K562 (cell line): ENCODE measurements around the gene AMBRA1.

Experiments
- ARNT ChIP-seq, 2 experiments: fragments of 450-650 bp; IDR thresholded peaks; 2 replicates each; pipeline ENCODE4 v1.6.1; 2016; ENCODE audit warnings: mild to moderate bottlenecking in 1 of 2
- CBFA2T2 ChIP-seq: fragments of 450-650 bp; conservative IDR thresholded peaks from 2 replicates; pipeline ENCODE4 v1.6.1; 2017; ENCODE audit warnings: mild to moderate bottlenecking
- DPF2 ChIP-seq: fragments of 450-650 bp; IDR thresholded peaks from 2 replicates; pipeline ENCODE4 v1.6.1; 2016
- POLR2A ChIP-seq: fragments of 450-650 bp; conservative IDR thresholded peaks from 2 replicates; pipeline ENCODE4 v1.6.1; 2016
- TARDBP ChIP-seq: fragments of 450-650 bp; IDR thresholded peaks from 2 replicates; pipeline ENCODE4 v1.6.1; 2016
- ZNF24 ChIP-seq: fragments of 450-650 bp; IDR thresholded peaks from 2 replicates; pipeline ENCODE4 v1.6.1; 2016
- TF ChIP-seq, protein P1 (sequence below), 3 experiments: IDR thresholded peaks in 2 of 3; conservative IDR thresholded peaks in 1 of 3; 2 replicates each; pipeline ENCODE4 v1.5.1; 2011 to 2012; ENCODE audit warnings: low read length in 3 of 3, mild to moderate bottlenecking in 3 of 3, control low read depth in 2 of 3, improper control_type of control experiment in 1 of 3, inconsistent platforms in 1 of 3, low read depth in 1 of 3, mixed read lengths in 1 of 3, moderate library complexity in 1 of 3; ENCODE audit not compliant: insufficient read depth in 2 of 3
- TF ChIP-seq, protein P2 (sequence below), 2 experiments: fragments of 450-650 bp in 1 of 2; sonication (generic) in 1 of 2; formaldehyde crosslinking; conservative IDR thresholded peaks; 2 replicates each; pipeline versions ENCODE4 v1.4.0 to v1.8.1; 2020 to 2022; ENCODE audit warnings: mild to moderate bottlenecking in 1 of 2, missing genetic modification reagents in 1 of 2
- TF ChIP-seq, protein P3 (sequence below): sonication (generic); formaldehyde crosslinking; IDR thresholded peaks from 2 replicates; pipeline ENCODE4 v1.8.1; 2022; ENCODE audit warnings: missing genetic modification reagents

DNA sequence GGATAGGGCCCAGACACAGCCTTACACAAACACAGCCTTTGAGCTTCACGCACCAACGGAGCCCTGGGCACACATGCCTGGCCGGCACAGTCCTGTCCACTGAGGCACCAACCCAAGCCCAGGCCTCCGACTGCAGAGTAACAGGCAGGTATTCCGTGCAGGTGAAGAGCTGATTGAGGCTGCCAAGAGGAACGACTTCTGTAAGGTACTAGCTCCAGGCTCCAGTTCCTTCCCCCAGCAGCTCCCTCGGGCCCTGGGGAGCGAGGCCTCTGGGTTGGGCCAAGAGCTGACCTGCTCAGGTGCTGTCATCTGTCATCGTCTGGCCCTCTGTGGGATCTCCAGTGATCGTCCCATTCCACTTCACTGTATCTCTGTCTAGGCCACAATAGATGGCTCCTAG, 215.5 kb downstream of the AMBRA1 start:
- TF ChIP-seq TARDBP (no peak), DPF2 (no peak), CBFA2T2 (no peak), ZNF24 (no peak), ARNT (IDR thresholded peaks at IDR 0.05) (no peak), POLR2A (no peak)
- TF ChIP-seq, protein P1, sequence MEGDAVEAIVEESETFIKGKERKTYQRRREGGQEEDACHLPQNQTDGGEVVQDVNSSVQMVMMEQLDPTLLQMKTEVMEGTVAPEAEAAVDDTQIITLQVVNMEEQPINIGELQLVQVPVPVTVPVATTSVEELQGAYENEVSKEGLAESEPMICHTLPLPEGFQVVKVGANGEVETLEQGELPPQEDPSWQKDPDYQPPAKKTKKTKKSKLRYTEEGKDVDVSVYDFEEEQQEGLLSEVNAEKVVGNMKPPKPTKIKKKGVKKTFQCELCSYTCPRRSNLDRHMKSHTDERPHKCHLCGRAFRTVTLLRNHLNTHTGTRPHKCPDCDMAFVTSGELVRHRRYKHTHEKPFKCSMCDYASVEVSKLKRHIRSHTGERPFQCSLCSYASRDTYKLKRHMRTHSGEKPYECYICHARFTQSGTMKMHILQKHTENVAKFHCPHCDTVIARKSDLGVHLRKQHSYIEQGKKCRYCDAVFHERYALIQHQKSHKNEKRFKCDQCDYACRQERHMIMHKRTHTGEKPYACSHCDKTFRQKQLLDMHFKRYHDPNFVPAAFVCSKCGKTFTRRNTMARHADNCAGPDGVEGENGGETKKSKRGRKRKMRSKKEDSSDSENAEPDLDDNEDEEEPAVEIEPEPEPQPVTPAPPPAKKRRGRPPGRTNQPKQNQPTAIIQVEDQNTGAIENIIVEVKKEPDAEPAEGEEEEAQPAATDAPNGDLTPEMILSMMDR (IDR thresholded peaks at IDR 0.05 in 2 of 3, conservative IDR thresholded peaks at IDR 0.05 in 1 of 3; ENCODE audit: insufficient read depth in 2 of 3, low read depth in 1 of 3, low read length in 3 of 3): no peak
- TF ChIP-seq, protein P2, sequence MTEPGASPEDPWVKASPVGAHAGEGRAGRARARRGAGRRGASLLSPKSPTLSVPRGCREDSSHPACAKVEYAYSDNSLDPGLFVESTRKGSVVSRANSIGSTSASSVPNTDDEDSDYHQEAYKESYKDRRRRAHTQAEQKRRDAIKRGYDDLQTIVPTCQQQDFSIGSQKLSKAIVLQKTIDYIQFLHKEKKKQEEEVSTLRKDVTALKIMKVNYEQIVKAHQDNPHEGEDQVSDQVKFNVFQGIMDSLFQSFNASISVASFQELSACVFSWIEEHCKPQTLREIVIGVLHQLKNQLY (CRISPR knock-in tag; conservative IDR thresholded peaks at IDR 0.05): no peak
- TF ChIP-seq, protein P3, sequence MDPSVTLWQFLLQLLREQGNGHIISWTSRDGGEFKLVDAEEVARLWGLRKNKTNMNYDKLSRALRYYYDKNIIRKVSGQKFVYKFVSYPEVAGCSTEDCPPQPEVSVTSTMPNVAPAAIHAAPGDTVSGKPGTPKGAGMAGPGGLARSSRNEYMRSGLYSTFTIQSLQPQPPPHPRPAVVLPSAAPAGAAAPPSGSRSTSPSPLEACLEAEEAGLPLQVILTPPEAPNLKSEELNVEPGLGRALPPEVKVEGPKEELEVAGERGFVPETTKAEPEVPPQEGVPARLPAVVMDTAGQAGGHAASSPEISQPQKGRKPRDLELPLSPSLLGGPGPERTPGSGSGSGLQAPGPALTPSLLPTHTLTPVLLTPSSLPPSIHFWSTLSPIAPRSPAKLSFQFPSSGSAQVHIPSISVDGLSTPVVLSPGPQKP (CRISPR knock-in tag): no peak
